ENCODE data around the gene SNRPN.
"Not testable (repeated sequence)": the region's sequence is repeated elsewhere in the genome, so short reads cannot be mapped to it uniquely, and the experiment has no call there.

SNRPN gene

GRCh38 chr15:24971772-24972171 lies 17.0 kb downstream of the SNRPN start:
- DNase-seq: no peak

DNA sequence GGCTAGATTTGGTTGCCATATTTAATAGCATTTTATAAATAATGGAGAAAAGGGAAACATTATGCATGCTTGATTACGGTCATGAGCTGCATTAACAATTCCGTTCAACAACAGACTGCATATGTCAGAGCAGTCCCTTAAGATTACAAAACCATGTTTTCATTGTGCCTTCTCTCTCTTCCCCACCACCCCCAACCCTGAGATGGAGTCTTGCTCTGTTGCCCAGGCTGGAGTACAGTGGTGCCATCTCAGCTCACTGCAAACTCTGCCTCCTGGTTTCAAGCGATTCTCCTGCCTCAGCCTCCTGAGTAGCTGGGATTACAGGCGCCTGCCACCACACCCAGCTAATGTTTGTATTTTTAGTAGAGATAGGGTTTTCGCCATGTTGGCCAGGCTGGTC lies 17.9 kb downstream of the SNRPN start:
- not testable (repeated sequence) for DNase-seq

GRCh38 chr15:24976932-24977331 lies 22.1 kb downstream of the SNRPN start:
- no peak for DNase-seq

DNA sequence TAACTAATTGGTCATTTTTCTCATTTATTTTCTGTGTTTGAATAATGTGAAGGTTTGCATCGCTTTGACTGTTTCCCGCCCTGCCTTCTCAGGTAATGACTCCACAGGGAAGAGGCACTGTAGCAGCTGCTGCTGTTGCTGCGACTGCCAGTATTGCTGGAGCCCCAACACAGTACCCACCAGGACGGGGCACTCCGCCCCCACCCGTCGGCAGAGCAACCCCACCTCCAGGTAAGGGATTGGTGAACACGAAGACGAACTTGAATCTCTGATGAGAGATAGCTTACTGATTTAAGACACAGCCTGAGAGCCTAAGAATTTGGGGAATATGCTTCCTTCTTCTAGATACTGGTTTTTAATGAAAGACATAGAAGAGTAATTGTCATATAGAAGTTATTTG lies 22.9 kb downstream of the SNRPN start:
- no peak for DNase-seq

DNA sequence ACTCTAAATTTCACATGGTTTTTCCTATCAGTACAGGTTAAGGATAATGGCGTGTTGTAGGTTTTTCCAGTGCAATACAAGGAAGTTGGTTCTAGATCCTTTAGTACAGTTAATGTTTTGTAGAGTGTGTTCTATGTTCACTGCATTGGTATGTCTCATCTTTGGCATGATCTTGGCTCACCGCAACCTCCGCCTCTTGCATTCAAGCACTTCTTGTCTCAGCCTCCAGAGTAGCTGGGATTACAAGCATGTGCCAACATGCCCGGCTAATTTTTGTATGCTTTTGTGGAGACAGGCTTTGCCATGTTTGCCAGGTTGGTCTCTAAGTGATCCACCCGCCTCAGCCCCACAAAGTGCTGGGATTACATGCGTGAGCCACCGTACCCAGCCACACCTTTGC lies 30.4 kb downstream of the SNRPN start:
- DNase-seq: no peak

- no peak for DNase-seq
Observed at GRCh38 chr15:24986653-24987052, 31.9 kb downstream of the SNRPN start.

GRCh38 chr15:25019434-25019833 lies 64.6 kb downstream of the SNRPN start:
- no peak for DNase-seq

DNA sequence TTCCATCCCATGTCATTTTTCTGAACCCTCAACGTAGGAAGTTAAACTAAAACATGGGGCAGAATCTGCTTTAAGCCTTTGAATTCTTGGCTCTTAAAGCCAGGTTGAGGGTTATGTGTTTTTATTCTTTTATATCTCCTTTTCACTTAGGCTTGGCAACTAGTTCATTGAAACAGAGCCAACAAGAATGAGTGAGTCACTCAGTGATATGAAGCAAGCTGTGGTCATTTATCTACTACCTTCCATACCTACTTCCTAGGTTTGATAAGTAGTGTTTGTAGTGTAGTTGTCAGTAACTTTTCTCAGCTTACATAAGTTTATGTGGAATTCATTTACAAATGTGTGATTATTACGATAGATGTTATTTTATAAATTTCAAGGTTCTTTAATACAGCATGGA lies 67.4 kb downstream of the SNRPN start:
- no peak for DNase-seq
